D341Med (cell line): ENCODE data around the gene SUN1.
A peak's percentile ranks its signal among the peaks of the same experiment; 100 is the strongest.

Experiments used
- DNase-seq: peaks from one replicate; pipeline ENCODE4 v3.0.0; 2012; ENCODE audit warnings: low spot score

SUN1 gene

DNA sequence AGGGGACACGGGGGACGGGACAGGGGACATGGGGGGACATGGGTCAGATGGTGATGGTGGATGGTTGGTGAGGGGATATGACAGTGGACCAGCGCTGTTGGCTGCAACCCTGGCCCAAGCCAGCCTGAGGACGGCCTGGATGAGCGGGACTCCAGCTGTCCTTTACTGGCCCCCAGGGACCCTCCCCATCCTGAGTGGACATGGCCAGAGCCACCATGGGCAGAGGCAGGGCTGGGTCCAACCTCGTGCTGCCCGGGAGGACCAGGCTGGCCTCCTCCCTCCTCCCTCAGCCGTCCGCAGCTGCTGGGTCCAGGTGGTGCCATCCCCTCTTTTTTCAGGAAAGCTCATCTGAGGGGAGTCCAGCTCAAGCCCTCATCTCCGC, 74.5 kb downstream of the SUN1 start:
- no peak for DNase-seq

DNA sequence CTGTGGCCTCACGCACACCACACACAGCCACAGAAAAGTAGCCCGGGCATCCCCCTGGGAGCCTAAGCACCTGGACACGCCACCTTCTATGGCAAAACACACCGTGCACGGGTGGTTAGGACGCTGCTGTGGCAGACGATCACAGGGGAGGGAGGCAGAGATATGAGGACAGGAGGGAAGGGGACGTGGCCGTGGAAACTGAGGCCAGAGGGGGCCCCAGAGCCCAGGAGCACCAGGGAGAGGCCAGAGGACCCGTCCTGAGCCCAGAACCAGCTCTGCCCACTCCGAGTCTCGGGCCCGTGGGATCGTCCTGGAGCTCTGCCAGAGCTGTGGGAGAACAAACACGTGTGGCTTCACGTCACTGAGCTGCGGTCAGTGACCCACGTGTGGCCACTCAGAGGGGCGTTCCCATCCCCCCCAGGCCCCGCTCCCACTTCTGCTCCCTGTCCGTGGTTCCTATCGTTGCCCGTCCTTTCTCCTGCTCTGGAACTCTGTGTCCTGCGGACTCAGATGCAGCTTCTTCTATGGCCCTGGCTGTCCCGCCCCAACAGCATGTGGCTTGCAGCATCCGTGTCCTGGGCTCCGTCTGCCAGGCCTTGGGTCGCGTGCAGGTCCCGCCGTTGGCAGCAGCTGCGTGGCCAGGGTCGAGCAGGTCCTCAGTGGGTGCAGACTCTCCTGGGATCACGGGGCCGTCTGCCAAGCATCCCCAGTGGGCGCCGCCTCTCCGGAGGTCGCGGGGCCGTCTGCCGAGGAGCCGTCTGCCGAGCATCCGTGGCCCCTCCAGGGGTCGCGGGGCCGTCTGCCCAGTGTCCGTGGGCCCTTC, 75.1 kb downstream of the SUN1 start:
- DNase-seq, result no peak

GRCh38 chr7:908159-908581, 75.9 kb downstream of the SUN1 start:
- no peak for DNase-seq

DNA sequence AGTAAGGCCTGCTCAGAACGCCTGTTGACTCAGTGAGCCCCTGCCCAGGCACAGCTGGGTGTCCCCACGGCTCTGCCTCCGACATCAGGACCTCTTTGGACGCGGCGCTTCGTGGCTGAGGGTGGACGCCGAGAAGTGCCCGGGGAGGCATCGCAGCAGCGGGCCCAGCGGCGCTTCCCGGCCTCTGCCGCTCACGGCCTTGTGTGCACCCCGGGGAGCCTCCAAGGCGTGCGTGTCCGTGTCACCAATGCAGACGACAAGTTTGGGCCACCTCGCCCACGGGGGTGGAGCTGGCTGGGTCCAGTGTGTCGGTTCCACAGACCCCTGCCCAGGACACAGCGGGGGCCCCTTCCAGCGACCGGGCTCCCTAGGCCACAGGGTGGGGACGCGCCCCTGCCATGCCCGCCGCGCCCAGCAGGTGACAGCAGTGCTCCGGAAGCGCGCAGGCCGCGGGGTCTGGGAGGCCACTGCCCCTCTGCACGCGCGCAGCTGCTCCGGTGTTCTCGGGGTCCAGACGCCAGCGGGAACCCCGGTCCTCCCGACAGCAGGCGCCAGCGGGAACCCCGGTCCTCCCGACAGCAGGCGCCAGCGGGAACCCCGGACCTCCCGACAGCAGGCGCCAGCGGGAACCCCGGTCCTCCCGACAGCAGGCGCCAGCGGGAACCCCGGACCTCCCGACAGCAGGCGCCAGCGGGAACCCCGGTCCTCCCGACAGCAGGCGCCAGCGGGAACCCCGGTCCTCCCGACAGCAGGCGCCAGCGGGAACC, 76.5 kb downstream of the SUN1 start:
- peak; percentile 94 for DNase-seq

GRCh38 chr7:909358-910329, 77.4 kb downstream of the SUN1 start:
- DNase-seq, result peak; percentile 68

DNA sequence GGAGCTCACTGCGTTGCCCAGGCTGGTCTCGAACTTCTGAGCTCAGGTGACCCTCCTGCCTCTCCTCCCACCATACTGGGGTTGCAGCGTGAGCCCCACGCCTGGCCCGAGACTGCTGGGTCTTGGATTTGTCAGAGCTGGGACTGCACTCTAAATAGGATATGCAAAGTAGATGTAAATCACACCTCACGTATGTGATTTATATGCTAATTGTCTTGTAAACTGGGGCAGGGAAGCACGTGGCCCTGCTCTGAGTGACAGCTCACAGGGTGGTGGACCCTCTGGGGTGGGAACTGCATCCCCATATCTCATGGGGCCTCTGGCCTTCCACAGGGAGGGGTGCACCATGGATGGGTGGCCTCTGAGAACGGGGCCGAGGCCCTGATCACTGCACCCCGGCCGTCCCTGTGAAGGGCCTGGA, 78.2 kb downstream of the SUN1 start:
- no peak for DNase-seq

GRCh38 chr7:910931-911431, 78.7 kb downstream of the SUN1 start:
- no peak for DNase-seq

- DNase-seq, result no peak
These were observed 79.7 kb downstream of the SUN1 start for GRCh38 chr7:911791-912480.

DNA sequence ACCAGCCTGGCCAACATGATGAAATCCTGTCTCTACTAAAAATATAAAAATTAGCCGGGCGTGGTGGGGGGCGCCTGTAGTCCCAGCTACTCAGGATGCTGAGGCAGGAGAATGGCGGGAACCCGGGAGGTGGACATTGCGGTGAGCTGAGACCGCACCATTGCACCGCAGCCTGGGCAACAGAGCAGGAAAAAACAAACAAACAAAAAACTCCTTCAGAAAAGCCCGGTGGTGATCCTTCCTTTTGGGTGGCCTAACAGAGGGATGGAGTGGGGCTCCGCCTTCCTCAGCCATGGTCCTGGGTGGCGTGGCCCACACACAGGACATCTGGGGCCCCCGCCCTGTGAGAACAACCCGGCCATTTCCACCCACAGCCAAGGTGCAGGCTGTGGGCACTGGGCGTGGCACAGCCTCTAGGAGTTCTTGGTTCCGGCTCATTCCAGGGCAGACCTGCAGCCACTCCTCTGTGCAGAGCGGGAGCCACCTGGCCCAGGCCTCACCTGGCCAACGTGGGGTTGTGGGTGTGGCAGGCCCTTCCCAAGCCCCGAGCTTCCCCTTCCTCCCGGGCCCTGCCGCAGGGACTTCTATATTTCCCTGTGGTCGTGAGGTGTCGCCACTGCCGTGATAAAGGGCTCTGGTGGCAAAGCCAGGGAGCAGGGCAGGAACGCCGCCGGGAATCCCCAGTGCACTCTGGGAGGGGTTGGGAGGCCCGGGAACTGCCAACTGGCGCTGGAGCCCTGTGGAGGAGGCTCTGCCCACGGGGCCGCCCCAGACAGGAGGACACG, 81.7 kb downstream of the SUN1 start:
- no peak for DNase-seq

- no peak for DNase-seq
These were observed 82.4 kb downstream of the SUN1 start for GRCh38 chr7:914521-915194.

DNA sequence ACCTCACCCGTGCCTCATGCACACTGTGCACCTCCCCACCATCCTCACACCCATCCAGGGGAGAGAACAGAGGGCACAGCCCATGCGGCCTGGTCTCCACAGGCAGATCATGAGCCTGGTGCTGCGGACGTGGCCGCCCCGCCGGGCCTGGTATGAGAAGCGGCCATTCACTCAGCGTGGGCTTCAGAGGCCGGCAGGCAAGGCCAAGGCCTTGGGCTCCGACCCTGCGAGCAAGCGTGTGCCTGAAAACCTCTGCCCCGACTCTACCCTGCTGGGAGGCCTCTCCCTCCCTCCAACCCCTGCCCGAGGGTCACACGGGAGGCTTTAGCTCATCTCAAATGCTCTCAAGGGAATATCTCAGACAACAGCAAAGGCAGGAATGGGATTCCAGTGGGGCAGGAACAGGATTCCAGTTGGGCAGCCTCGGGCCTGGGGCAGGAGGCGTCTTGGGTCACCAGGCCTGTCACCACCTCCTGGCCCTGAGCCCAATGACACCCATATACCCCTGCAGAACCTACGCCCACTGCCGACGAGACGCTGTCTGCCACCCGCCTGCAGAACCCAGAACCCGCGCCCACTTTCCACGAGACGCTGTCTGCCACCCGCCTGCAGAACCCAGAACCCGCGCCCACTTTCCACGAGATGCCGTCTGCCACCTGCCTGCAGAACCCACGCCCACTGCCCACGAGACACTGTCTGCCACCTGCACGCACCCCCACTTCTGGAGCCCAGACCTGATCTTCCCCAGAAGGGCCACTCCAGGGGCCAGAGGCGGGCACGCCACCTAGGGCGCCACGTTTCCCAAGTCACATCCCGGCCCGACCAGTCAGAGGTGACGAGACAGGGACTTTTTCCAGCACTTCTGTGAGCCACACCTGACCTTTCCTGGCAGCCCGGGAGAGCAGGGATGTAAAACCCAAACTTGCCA, 83.3 kb downstream of the SUN1 start:
- DNase-seq, result peak; percentile 74

DNA sequence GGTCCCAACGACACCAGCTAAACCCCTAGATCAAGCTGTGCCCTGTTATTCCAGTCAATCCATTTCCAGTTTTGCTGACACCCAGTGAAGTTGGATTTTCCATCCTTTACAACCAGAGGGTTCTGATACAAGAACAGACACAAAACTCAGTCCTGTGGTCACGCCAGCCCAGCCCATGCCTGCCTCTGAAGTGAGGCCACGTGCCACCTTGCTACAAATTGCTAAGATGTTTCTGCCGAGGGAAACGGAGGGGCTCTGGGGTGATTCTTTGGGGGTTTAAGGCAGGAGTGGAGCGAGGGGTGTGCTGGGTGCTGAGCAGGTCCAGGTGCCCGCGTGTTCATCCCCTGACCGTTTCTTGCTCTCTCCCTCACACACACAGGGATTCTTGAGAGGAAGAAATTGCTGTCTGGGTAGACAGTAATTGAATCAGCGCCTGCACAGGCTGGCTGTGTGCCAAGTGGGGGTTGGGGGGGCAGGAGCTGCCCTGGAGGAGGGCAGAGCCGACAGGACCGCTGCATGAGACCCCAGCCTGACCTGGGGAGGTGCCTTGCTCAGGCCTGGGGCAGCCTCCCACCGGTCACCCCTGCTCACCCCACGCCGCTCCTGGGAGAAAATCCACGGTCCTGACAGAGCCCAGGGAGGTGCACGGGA, 84.1 kb downstream of the SUN1 start:
- no peak for DNase-seq

- no peak for DNase-seq
These were observed 85.2 kb downstream of the SUN1 start for GRCh38 chr7:917255-918117.

GRCh38 chr7:918118-918425, 85.8 kb downstream of the SUN1 start:
- DNase-seq, result no peak

GRCh38 chr7:918441-919113, 86.3 kb downstream of the SUN1 start:
- no peak for DNase-seq

DNA sequence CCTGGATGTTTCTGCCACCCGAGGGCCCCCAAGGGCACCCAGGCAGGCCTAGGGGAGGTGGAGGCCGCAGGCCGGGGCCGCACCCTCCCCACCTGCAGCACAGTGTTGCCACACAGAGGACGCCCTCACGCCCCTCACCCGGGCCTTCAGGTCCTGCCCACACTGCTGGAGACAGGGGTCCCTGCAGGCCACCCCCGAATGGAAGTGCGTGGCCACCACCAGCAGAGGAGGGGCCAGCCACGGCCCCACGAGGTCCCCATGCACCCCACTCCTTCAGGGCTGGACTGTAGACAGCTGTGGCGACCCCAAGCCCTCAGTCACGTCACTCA, 86.8 kb downstream of the SUN1 start:
- no peak for DNase-seq

- DNase-seq, result no peak
These were observed 87.7 kb downstream of the SUN1 start for GRCh38 chr7:919924-920341.
